Suppressor macrophage (primary cell): ENCODE data around the gene KCNQ1.
A peak's percentile ranks its signal among the peaks of the same experiment; 100 is the strongest.

Source experiments
- DNase-seq, 4 experiments: peaks; one replicate each; pipeline ENCODE4 v3.0.0-alpha.2; 2020 to 2022

KCNQ1 gene

GRCh38 chr11:2783536-2784082 is 338.8 kb downstream of the KCNQ1 start:
- DNase-seq, result peak in 3 of 4 experiments; percentile 9 to 56 (median 38)

- no peak for DNase-seq
Observed at GRCh38 chr11:2787816-2788167, 343.0 kb downstream of the KCNQ1 start.

GRCh38 chr11:2788168-2789071 is 343.6 kb downstream of the KCNQ1 start:
- DNase-seq, result no peak

- DNase-seq, result no peak
Observed at GRCh38 chr11:2789331-2789730, 344.5 kb downstream of the KCNQ1 start.

GRCh38 chr11:2789791-2790567 is 345.2 kb downstream of the KCNQ1 start:
- no peak for DNase-seq

- no peak for DNase-seq
Observed at GRCh38 chr11:2790568-2790921, 345.7 kb downstream of the KCNQ1 start.

- no peak for DNase-seq
Observed at GRCh38 chr11:2791139-2791520, 346.3 kb downstream of the KCNQ1 start.

GRCh38 chr11:2791521-2792380 is 346.9 kb downstream of the KCNQ1 start:
- DNase-seq, result no peak

GRCh38 chr11:2792381-2793250 is 347.8 kb downstream of the KCNQ1 start:
- no peak for DNase-seq

GRCh38 chr11:2793701-2794045 is 348.9 kb downstream of the KCNQ1 start:
- no peak for DNase-seq

GRCh38 chr11:2794046-2794967 is 349.5 kb downstream of the KCNQ1 start:
- peak in 3 of 4 experiments; percentile 13 to 19 (median 17) for DNase-seq

- DNase-seq, result no peak
Observed at GRCh38 chr11:2794968-2795322, 350.1 kb downstream of the KCNQ1 start.

GRCh38 chr11:2795491-2795991 is 350.7 kb downstream of the KCNQ1 start:
- no peak for DNase-seq

- DNase-seq, result no peak
Observed at GRCh38 chr11:2796091-2796490, 351.3 kb downstream of the KCNQ1 start.

- no peak for DNase-seq
Observed at GRCh38 chr11:2796508-2797113, 351.8 kb downstream of the KCNQ1 start.

- no peak for DNase-seq
Observed at GRCh38 chr11:2797121-2797711, 352.4 kb downstream of the KCNQ1 start.

- DNase-seq, result no peak
Observed at GRCh38 chr11:2797741-2798361, 353.0 kb downstream of the KCNQ1 start.

- DNase-seq, result no peak
Observed at GRCh38 chr11:2798951-2799761, 354.3 kb downstream of the KCNQ1 start.
